ENCODE results near the gene HOXC6. TPM values are rescaled to one million over a fixed set of nuclear protein-coding genes. Genes with fewer than 3 reads are reported as not detected.

Gene HOXC6
- total RNA-seq: under 0.01 TPM in 2 replicates

DNA sequence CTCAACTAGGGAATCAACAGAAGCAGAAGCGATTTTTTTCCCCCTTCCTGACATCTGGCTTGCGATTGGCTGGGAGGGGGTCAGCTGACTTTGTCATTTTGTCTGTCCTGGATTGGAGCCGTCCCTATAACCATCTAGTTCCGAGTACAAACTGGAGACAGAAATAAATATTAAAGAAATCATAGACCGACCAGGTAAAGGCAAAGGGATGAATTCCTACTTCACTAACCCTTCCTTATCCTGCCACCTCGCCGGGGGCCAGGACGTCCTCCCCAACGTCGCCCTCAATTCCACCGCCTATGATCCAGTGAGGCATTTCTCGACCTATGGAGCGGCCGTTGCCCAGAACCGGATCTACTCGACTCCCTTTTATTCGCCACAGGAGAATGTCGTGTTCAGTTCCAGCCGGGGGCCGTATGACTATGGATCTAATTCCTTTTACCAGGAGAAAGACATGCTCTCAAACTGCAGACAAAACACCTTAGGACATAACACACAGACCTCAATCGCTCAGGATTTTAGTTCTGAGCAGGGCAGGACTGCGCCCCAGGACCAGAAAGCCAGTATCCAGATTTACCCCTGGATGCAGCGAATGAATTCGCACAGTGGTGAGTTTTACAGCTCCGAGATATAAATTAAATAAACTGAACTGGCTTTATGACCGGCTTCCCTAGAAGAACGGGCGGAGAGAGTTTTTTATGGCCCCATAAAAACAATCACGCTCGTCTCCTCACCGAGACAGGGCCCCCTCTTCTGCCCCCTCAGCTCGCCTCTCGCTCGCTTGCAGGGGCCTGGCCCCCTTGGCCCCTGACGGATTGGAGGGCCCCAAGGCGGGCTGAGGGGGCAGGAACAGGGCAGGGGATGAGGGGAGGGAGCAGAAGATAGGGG lies at the start of gene HOXC6:
Gene HOXC6 (plus strand): TSS at position 127 of the 888 bp plus-strand sequence. CDS start 82 bp downstream, at position 209.

DNA sequence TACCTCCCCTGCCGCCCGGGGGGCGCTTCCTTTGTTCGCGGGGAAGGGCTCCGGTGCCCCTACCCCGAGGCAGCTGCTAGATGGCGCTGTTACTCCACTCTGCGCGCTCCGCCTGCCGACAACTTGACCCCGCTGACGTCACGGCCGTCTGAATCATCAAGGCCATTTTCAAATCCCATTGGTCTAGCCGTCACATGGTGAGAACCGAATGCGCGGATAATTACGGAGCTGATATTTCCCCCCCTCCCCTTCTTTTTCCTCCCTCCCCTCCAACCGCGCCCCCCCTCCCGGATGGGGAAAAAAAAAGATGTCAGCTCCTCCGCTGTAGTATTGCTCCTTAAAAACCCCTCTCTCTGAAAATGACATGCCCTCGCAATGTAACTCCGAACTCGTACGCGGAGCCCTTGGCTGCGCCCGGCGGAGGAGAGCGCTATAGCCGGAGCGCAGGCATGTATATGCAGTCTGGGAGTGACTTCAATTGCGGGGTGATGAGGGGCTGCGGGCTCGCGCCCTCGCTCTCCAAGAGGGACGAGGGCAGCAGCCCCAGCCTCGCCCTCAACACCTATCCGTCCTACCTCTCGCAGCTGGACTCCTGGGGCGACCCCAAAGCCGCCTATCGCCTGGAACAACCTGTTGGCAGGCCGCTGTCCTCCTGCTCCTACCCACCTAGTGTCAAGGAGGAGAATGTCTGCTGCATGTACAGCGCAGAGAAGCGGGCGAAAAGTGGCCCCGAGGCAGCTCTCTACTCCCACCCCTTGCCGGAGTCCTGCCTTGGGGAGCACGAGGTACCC lies 43.1 kb upstream of the HOXC6 start, which contains the start of gene HOXC10:
Gene HOXC10 (plus strand): TSS at position 246 of the 791 bp plus-strand sequence. CDS start 114 bp downstream, at position 360.

DNA sequence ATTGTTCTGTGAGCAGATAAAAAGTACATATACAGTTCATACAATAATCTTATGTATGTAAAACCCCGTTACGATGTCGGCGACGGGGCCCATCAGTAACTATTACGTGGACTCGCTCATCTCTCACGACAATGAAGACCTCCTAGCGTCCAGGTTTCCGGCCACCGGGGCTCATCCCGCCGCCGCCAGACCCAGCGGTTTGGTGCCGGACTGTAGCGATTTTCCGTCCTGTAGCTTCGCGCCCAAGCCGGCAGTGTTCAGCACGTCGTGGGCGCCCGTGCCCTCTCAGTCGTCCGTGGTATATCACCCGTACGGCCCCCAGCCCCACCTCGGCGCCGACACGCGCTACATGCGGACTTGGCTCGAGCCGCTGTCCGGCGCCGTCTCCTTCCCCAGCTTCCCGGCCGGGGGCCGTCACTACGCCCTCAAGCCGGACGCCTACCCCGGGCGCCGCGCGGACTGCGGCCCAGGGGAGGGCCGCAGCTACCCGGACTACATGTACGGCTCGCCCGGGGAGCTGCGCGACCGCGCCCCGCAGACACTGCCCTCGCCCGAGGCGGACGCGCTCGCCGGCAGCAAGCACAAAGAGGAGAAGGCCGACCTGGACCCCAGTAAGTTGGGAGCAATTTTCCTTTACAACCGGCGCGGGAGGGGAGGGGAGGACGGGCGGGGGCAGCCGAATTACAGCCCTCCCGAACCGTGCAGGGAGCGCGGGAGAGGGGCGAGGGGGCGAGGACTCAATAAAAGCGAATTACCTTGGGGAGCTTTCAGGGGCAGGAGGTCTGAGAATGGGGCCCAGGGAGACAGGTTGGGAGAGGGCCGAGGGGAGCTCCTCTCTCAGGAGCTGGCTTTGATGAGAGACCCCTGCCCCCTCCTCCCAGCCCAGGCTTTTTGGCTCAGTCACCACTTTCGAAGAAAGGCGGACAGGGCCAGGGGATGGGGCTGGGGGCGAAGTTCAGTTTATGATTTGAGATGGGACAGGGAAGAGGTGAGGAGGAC lies 27.8 kb upstream of the HOXC6 start, which contains the start of gene HOXC9:
Gene HOXC9 (plus strand): TSS at position 46 of the 999 bp plus-strand sequence. CDS start 28 bp downstream, at position 74.

DNA sequence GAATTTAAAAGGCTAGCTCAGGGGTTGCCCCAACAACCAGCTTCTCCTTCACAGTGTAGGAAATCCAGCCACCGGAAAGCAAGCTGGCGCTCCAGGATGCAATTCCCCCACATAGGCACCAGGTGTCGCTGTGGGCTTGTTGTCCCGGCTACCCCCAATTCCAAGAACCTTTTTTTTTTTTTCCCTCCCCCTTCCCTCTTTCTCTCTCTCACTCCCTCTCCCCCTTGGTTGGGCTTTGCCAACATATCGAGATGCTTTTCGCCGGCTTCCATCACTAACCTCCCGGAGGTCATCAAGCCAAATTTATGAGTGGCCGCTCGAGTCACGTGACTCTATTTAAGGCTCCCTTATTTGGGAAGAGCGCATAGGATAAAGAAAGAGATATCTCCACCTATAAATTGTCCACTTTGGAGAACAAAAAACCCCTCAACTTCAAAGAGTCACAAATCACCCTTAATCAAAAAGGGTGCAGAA lies 4.4 kb downstream of the HOXC6 start, which contains the start of gene HOXC5:
Gene HOXC5 (plus strand): TSS at position 424 of the 474 bp plus-strand sequence. CDS start 73 bp downstream, outside the sequence.

DNA sequence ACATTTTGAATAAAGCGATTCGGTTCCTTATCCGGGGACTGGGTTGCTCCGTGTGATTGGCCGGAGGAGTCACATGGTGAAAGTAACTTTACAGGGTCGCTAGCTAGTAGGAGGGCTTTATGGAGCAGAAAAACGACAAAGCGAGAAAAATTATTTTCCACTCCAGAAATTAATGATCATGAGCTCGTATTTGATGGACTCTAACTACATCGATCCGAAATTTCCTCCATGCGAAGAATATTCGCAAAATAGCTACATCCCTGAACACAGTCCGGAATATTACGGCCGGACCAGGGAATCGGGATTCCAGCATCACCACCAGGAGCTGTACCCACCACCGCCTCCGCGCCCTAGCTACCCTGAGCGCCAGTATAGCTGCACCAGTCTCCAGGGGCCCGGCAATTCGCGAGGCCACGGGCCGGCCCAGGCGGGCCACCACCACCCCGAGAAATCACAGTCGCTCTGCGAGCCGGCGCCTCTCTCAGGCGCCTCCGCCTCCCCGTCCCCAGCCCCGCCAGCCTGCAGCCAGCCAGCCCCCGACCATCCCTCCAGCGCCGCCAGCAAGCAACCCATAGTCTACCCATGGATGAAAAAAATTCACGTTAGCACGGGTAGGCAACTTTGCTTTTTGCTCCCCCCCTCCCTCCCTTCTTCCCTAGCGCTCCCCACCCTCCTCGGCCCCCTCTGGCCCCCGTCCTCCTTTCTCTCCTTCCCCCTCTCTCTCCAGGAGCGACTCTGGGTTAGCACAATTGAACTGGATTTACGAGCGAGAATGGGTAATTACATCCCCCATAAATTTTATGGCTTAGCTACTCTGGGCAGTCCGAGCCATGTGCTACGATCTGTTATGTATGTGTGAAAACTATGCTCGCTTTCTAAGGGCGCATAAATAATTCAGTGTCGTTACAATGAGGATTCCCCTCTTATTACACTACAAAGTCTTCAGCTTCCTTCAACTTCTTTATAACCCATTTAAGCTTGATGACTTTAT lies 25.8 kb downstream of the HOXC6 start, which contains the start of gene HOXC4:
Gene HOXC4 (plus strand): TSS at position 85 of the 991 bp plus-strand sequence. CDS start 88 bp downstream, at position 173.

Other genes starting within 250 kb of the HOXC6 start
- gene HOXC13, start 89.6 kb upstream of the HOXC6 start, total RNA-seq: not detected in 2 replicates
- not detected in 2 replicates for gene HOXC12, start 73.5 kb upstream of the HOXC6 start, total RNA-seq
- gene HOXC11, start 55.3 kb upstream of the HOXC6 start, total RNA-seq: not detected in 2 replicates
- not detected in 2 replicates for gene HOTAIR, start 53.5 kb upstream of the HOXC6 start, total RNA-seq
- gene HOXC10, start 43.3 kb upstream of the HOXC6 start, total RNA-seq: not detected in 2 replicates
- 0.15 and 0.33 TPM in 2 replicates for gene HOXC9, start 28.3 kb upstream of the HOXC6 start, total RNA-seq
- gene HOXC8, start 19.5 kb upstream of the HOXC6 start, total RNA-seq: 0.33 TPM in 1 of 2 replicates, not detected in the other
- gene HOXC5, start 4.6 kb downstream of the HOXC6 start, total RNA-seq: 0.33 TPM in 1 of 2 replicates, not detected in the other
- 0.15 and 0.17 TPM in 2 replicates for gene HOXC4, start 25.4 kb downstream of the HOXC6 start, total RNA-seq
- gene SMUG1, start 160.5 kb downstream of the HOXC6 start, total RNA-seq: 30.6 and 38.0 TPM in 2 replicates

All from smooth muscle cell of trachea (primary cell).